MM.1S (cell line): ENCODE results near the gene NAA35.

Source experiments
- DNase-seq: peaks from one replicate; pipeline ENCODE4 v3.0.0-alpha.2; 2015
- H2AFZ ChIP-seq: fragments of 300-600 bp; sonication (generic); 2 replicates; pipeline ENCODE4 v1.6.0; 2016; ENCODE audit warnings: antibody characterized with exemption, low read length
- H3F3A ChIP-seq: fragments of 300-600 bp; sonication (generic); 2 replicates; pipeline ENCODE4 v1.6.1; 2016; ENCODE audit warnings: mild to moderate bottlenecking, antibody characterized with exemption, low read length, moderate library complexity, mixed read lengths; ENCODE audit not compliant: insufficient read depth
- H3K27ac ChIP-seq: fragments of 300-600 bp; sonication (generic); 2 replicates; pipeline ENCODE4 v1.5.1; 2016; ENCODE audit warnings: mild to moderate bottlenecking, low read length
- H3K27me3 ChIP-seq: fragments of 300-600 bp; sonication (generic); replicated peaks from 2 replicates; pipeline ENCODE4 v1.6.0; 2016; ENCODE audit warnings: low read length; ENCODE audit not compliant: insufficient read depth
- H3K36me3 ChIP-seq: fragments of 300-600 bp; sonication (generic); replicated peaks from 2 replicates; pipeline ENCODE4 v1.6.1; 2016; ENCODE audit warnings: mild to moderate bottlenecking, low read length, mixed read lengths; ENCODE audit not compliant: insufficient read depth
- H3K4me1 ChIP-seq: fragments of 300-600 bp; sonication (generic); 2 replicates; pipeline ENCODE4 v1.6.1; 2016; ENCODE audit warnings: low read length, mixed read lengths
- H3K4me2 ChIP-seq: fragments of 300-600 bp; sonication (generic); 2 replicates; pipeline ENCODE4 v1.6.0; 2016; ENCODE audit warnings: low read depth, low read length
- H3K4me3 ChIP-seq: fragments of 300-600 bp; sonication (generic); 2 replicates; pipeline ENCODE4 v1.5.1; 2016; ENCODE audit warnings: low read length, mixed read lengths
- H3K79me2 ChIP-seq: fragments of 300-600 bp; sonication (generic); 2 replicates; pipeline ENCODE4 v1.6.1; 2016; ENCODE audit warnings: mixed run types, low read length, mixed read lengths
- H3K9ac ChIP-seq: fragments of 300-600 bp; sonication (generic); 2 replicates; pipeline ENCODE4 v1.6.1; 2016; ENCODE audit warnings: low read length, mixed read lengths
- H3K9me2 ChIP-seq: fragments of 300-600 bp; sonication (generic); replicated peaks from 2 replicates; pipeline ENCODE4 v1.6.1; 2016; ENCODE audit warnings: mild to moderate bottlenecking, low read length, mixed read lengths; ENCODE audit not compliant: insufficient read depth
- H3K9me3 ChIP-seq: fragments of 300-600 bp; sonication (generic); replicated peaks from 2 replicates; pipeline ENCODE4 v1.6.1; 2016; ENCODE audit warnings: mild to moderate bottlenecking, low read length, mixed read lengths; ENCODE audit not compliant: insufficient read depth
- H4K20me1 ChIP-seq: fragments of 300-600 bp; sonication (generic); 2 replicates; pipeline ENCODE4 v1.6.1; 2016; ENCODE audit warnings: mild to moderate bottlenecking, low read length, moderate library complexity, mixed read lengths; ENCODE audit not compliant: insufficient read depth
- EZH2 ChIP-seq: fragments of 300-600 bp; sonication (generic); optimal IDR thresholded peaks from 2 replicates; pipeline ENCODE3; 2017; ENCODE audit warnings: low read depth, mild to moderate bottlenecking, antibody characterized with exemption, low read length, mixed read lengths
- EZH2phosphoT487 ChIP-seq: fragments of 300-600 bp; sonication (generic); IDR thresholded peaks from 2 replicates; pipeline ENCODE4 v1.6.1; 2018; ENCODE audit warnings: antibody characterized with exemption, low read length
- TF ChIP-seq, protein P1 (sequence below): fragments of 300-600 bp; sonication (generic); IDR thresholded peaks from 2 replicates; pipeline ENCODE4 v1.5.1; 2016; ENCODE audit warnings: antibody characterized with exemption, low read length, mixed read lengths

The NAA35 gene

DNA sequence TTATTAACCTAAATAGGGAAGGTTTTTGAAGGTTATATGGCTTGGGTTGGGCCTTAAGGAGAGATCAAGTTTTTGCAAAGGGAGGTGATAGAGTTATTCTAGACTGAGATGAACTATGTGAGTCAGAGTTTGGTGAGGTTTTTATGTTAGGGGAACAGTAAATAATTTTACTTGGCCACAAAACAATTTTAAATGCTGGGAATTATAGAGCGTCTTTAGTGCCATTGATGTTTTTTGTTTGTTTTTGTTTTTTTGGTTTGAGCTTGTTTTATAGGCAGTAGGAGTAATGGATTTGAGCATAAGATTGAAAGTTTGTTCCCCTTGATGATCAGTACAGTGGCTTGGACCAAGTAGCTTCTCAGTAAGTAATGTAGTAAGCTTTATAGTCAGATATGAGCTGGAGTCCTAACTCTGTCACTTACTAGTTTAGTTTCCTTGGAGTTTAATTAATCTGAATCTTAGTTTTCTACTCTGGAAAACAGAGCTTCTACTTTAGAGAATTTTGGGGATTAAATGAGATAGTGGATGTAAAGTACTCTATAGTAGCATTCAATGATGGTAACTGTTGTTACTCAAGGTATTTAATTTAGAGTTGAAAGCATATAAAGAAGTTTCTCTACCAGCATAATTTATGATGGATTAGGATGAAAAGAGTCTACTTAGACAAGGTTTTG lies 2.9 kb downstream of the NAA35 start:
- H3K27ac ChIP-seq, result no peak overlapping the region
- no peaks in the 10 kb centered on the region for H3K27me3 ChIP-seq
- H3K9me2 ChIP-seq, result no peaks in the 10 kb centered on the region
- no peak overlapping the region for H3K4me2 ChIP-seq
- no peaks in the 10 kb centered on the region for H3K9me3 ChIP-seq
- H4K20me1 ChIP-seq, result no peaks in the 10 kb centered on the region
- peaks cover 17% of the 10 kb centered on the region for H3K4me1 ChIP-seq
- TF ChIP-seq EZH2phosphoT487 (no peak), EZH2 (no peak)
- TF ChIP-seq, protein P1, sequence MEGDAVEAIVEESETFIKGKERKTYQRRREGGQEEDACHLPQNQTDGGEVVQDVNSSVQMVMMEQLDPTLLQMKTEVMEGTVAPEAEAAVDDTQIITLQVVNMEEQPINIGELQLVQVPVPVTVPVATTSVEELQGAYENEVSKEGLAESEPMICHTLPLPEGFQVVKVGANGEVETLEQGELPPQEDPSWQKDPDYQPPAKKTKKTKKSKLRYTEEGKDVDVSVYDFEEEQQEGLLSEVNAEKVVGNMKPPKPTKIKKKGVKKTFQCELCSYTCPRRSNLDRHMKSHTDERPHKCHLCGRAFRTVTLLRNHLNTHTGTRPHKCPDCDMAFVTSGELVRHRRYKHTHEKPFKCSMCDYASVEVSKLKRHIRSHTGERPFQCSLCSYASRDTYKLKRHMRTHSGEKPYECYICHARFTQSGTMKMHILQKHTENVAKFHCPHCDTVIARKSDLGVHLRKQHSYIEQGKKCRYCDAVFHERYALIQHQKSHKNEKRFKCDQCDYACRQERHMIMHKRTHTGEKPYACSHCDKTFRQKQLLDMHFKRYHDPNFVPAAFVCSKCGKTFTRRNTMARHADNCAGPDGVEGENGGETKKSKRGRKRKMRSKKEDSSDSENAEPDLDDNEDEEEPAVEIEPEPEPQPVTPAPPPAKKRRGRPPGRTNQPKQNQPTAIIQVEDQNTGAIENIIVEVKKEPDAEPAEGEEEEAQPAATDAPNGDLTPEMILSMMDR, result no peak
- H3F3A ChIP-seq, result no peaks in the 10 kb centered on the region; the same call in 1 of the 2 replicates
- H3K9ac ChIP-seq, result no peak overlapping the region
- H3K79me2 ChIP-seq, result peaks cover 78% of the 10 kb centered on the region
- no peak overlapping the region for H3K4me3 ChIP-seq
- no peak for DNase-seq
- H2AFZ ChIP-seq, result no peak overlapping the region
- H3K36me3 ChIP-seq, result no peaks in the 10 kb centered on the region; the same call in none of the 2 replicates

DNA sequence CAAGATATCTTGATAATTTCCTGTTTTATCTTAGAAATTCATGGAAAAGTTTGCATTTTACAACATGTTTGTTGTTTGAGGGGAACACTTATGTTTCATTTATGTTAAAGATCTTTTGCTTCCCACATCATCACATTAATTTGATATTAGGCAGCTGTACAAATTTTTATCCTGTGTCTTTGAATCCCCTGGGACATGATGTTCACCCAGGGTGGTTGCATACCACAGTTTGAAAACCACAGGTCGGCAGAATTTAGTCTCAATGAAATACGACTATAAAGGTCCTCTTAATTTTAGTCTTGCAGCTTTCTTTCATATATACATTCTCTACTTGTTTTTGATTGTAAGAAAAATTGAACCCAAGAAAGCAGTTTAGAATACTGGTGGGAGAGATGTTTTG lies 3.7 kb downstream of the NAA35 start:
- no peaks in the 10 kb centered on the region for H4K20me1 ChIP-seq
- H3K4me3 ChIP-seq, result no peak overlapping the region
- H3K27ac ChIP-seq, result no peak overlapping the region
- no peak for TF ChIP-seq EZH2
- no peaks in the 10 kb centered on the region for H3K9me2 ChIP-seq
- no peak overlapping the region for H2AFZ ChIP-seq
- no peaks in the 10 kb centered on the region; the same call in none of the 2 replicates for H3K36me3 ChIP-seq
- H3F3A ChIP-seq, result no peaks in the 10 kb centered on the region; the same call in 1 of the 2 replicates
- no peak for DNase-seq
- no peak overlapping the region for H3K9ac ChIP-seq
- H3K4me1 ChIP-seq, result peaks cover 17% of the 10 kb centered on the region
- H3K4me2 ChIP-seq, result no peak overlapping the region
- no peaks in the 10 kb centered on the region for H3K9me3 ChIP-seq
- no peaks in the 10 kb centered on the region for H3K27me3 ChIP-seq
- H3K79me2 ChIP-seq, result peaks cover 85% of the 10 kb centered on the region

DNA sequence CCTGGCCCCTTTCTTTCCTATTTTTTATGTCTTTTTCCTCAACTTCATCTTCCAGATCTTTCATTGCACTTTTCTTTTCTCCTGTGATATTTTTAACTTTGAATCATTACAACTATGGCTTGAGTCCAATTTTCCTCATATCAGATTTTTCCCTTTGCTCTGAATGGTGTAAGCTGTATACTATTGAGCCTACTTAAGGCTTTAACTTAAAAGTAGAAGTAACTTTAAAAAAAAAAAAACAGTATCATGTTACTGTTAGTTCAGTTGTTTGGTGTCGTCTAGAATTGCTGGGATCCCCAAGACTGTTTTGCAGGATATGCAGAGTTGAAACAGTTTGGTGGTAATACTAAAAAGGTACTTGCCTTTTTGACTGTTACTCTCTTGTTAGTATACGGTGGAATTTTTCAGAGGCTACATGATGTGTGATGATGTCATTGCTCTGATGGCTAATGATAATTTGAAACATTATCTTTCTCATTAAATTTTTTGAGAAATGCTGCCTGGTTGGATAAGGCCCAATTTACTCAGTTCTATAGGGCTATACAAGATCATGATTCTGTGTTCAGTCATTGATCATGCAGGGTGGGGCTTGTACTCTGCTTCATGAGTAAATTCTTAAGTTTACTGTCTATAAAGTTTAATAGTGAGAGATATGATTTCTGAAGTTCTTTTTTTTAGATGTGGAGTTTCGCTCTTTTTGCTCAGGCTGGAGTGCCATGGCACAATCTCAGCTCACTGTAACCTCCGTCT lies 8.8 kb downstream of the NAA35 start:
- TF ChIP-seq, protein P1, result no peak
- TF ChIP-seq EZH2phosphoT487, result no peak
- TF ChIP-seq EZH2, result no peak
- no peaks in the 10 kb centered on the region for H3K4me1 ChIP-seq
- no peak for DNase-seq
- H3K4me3 ChIP-seq, result no peak overlapping the region
- no peaks in the 10 kb centered on the region for H3K9me3 ChIP-seq
- H3K4me2 ChIP-seq, result no peak overlapping the region
- no peak overlapping the region for H3K9ac ChIP-seq
- H3F3A ChIP-seq, result no peaks in the 10 kb centered on the region
- H3K9me2 ChIP-seq, result no peaks in the 10 kb centered on the region
- H3K27ac ChIP-seq, result no peak overlapping the region
- H3K36me3 ChIP-seq, result peaks cover 3% of the 10 kb centered on the region
- H2AFZ ChIP-seq, result no peak overlapping the region
- H3K27me3 ChIP-seq, result no peaks in the 10 kb centered on the region
- H4K20me1 ChIP-seq, result no peaks in the 10 kb centered on the region
- H3K79me2 ChIP-seq, result peaks cover 95% of the 10 kb centered on the region

DNA sequence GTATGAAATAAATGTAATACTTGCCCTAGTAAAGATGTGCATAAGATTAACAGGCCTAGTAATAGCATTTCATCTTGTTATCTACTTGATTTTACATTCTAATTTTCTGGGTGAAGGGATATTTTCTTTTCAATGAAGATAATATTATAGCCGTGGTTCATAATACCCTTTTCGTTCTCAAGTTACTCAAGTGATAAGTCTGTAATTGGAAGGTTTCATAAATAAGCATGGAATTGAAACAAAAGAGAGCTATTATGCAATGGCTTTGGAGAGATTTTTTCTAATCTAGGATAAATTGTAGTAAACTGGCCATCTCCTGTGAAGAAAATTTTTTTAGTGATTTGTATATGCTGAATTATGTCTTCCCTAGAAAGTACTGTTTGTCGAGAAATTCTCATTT lies 19.0 kb downstream of the NAA35 start:
- Histone ChIP-seq H3K4me1 (no peaks in the 10 kb centered on the region), H3K9me3 (no peaks in the 10 kb centered on the region), H3K27me3 (no peaks in the 10 kb centered on the region), H3K27ac (no peak overlapping the region), H4K20me1 (no peaks in the 10 kb centered on the region), H3K36me3 (no peaks in the 10 kb centered on the region), H3K4me2 (no peak overlapping the region), H3K9ac (no peak overlapping the region), H3K79me2 (peaks cover 22% of the 10 kb centered on the region), H3K9me2 (no peaks in the 10 kb centered on the region), H3F3A (no peaks in the 10 kb centered on the region), H2AFZ (no peak overlapping the region), H3K4me3 (no peak overlapping the region)
- no peak for TF ChIP-seq EZH2phosphoT487
- TF ChIP-seq EZH2, result no peak
- no peak for DNase-seq
